A549 (cell line): Measurements from ENCODE around the gene P3H1.

Experiments
- CTCF ChIP-seq: fragments of >200 bp; sonication (Bioruptor Twin); formaldehyde crosslinking; IDR thresholded peaks from 3 replicates; pipeline ENCODE4 v1.5.1; 2016
- EP300 ChIP-seq, 2 experiments: fragments of >200 bp; sonication (Bioruptor Twin); formaldehyde crosslinking; IDR thresholded peaks; 2 replicates in 1 of 2; 3 replicates in 1 of 2; pipeline ENCODE4 v1.6.1; 2016 to 2017
- ESRRA ChIP-seq: fragments of 150-350 bp; IDR thresholded peaks from 2 replicates; pipeline ENCODE4 v1.6.1; 2014; ENCODE audit warnings: mild to moderate bottlenecking, low read length, borderline replicate concordance
- HMGXB4 ChIP-seq: fragments of 250-450 bp; sonication (Bioruptor Pico); IDR thresholded peaks from 2 replicates; pipeline ENCODE4 v1.5.0; 2021; ENCODE audit warnings: mild to moderate bottlenecking, moderate library complexity, borderline replicate concordance
- KDM1A ChIP-seq: fragments of 200-600 bp; sonication (generic); IDR thresholded peaks from 2 replicates; pipeline ENCODE4 v1.6.1; 2016; ENCODE audit warnings: low read depth, mild to moderate bottlenecking
- MYC ChIP-seq: IDR thresholded peaks from 2 replicates; pipeline ENCODE4 v1.6.1; 2012; ENCODE audit warnings: mild to moderate bottlenecking, inconsistent platforms, low read length, improper control_type of control experiment, borderline replicate concordance
- POLR2A ChIP-seq: IDR thresholded peaks from 2 replicates; pipeline ENCODE4 v1.6.1; 2012; ENCODE audit warnings: mild to moderate bottlenecking, low read length
- RAD21 ChIP-seq, 2 experiments: fragments of >200 bp in 1 of 2; sonication (Bioruptor Twin) in 1 of 2; formaldehyde crosslinking in 1 of 2; IDR thresholded peaks in 1 of 2; conservative IDR thresholded peaks in 1 of 2; 2 replicates in 1 of 2; 3 replicates in 1 of 2; pipeline ENCODE4 v1.6.1; 2012 to 2018; ENCODE audit warnings: inconsistent platforms in 1 of 2
- RCOR1 ChIP-seq: fragments of 150-350 bp; IDR thresholded peaks from 2 replicates; pipeline ENCODE4 v1.6.1; 2014; ENCODE audit warnings: antibody characterized with exemption, low read length, low read depth
- RFX5 ChIP-seq: fragments of 450-650 bp; IDR thresholded peaks from 2 replicates; pipeline ENCODE4 v1.7.1; 2014; ENCODE audit warnings: antibody characterized with exemption, mild to moderate bottlenecking, moderate library complexity
- TP53 ChIP-seq: fragments of 250-450 bp; sonication (Bioruptor Pico); IDR thresholded peaks from 2 replicates; pipeline ENCODE4 v1.5.0; 2021; ENCODE audit warnings: mild to moderate bottlenecking, moderate library complexity
- USF2 ChIP-seq: fragments of 450-650 bp; IDR thresholded peaks from 2 replicates; pipeline ENCODE4 v1.6.1; 2014; ENCODE audit warnings: antibody characterized with exemption
- ZSCAN20 ChIP-seq: fragments of 250-450 bp; sonication (Bioruptor Pico); IDR thresholded peaks from 2 replicates; pipeline ENCODE4 v1.8.0; 2022; ENCODE audit warnings: mild to moderate bottlenecking, moderate library complexity

GRCh38 chr1:42700006-42700405, 66.8 kb downstream of the P3H1 start:
- TF ChIP-seq CTCF: no peak
- TF ChIP-seq USF2: no peak
- no peak for TF ChIP-seq POLR2A
- TF ChIP-seq RCOR1: no peak
- TF ChIP-seq HMGXB4 (CRISPR knock-in tag): no peak
- no peak for TF ChIP-seq KDM1A
- no peak for TF ChIP-seq RFX5
- no peak for TF ChIP-seq ESRRA
- no peak for TF ChIP-seq ZSCAN20 (CRISPR knock-in tag)
- TF ChIP-seq TP53: no peak
- TF ChIP-seq MYC: no peak
- no peak for TF ChIP-seq RAD21 (conservative IDR thresholded peaks at IDR 0.05 in 1 of 2, IDR thresholded peaks at IDR 0.05 in 1 of 2)
- no peak for TF ChIP-seq EP300 (IDR thresholded peaks at IDR 0.05)
